GM08714 (cell line): Measurements from ENCODE around the gene YIPF1.
"Not testable (repeated sequence)": the region's sequence is repeated elsewhere in the genome, so short reads cannot be mapped to it uniquely, and the experiment has no call there.

Experiments
- H3K4me3 ChIP-seq: fragments of 200-500 bp; sonication (Bioruptor generic); 2 replicates; pipeline ENCODE4 v1.5.1; 2014; ENCODE audit warnings: mild to moderate bottlenecking, low read length, inconsistent platforms
- ZNF274 ChIP-seq: IDR thresholded peaks from 2 replicates; pipeline ENCODE4 v1.6.1; 2012; ENCODE audit warnings: mild to moderate bottlenecking, low read depth, low read length

Gene YIPF1

GRCh38 chr1:53835491-53835890, 54.1 kb downstream of the YIPF1 start:
- H3K4me3 ChIP-seq: no peak overlapping the region
- TF ChIP-seq ZNF274: no peak

- no peak overlapping the region for H3K4me3 ChIP-seq
- no peak for TF ChIP-seq ZNF274
These were observed 54.8 kb downstream of the YIPF1 start for GRCh38 chr1:53834776-53835175.

GRCh38 chr1:53833393-53833792, 56.2 kb downstream of the YIPF1 start:
- no peak for TF ChIP-seq ZNF274
- no peak overlapping the region for H3K4me3 ChIP-seq

GRCh38 chr1:53826367-53826766, 63.2 kb downstream of the YIPF1 start:
- no peak overlapping the region for H3K4me3 ChIP-seq
- TF ChIP-seq ZNF274: no peak

GRCh38 chr1:53825306-53825705, 64.3 kb downstream of the YIPF1 start:
- H3K4me3 ChIP-seq: no peak overlapping the region
- no peak for TF ChIP-seq ZNF274

GRCh38 chr1:53822931-53823330, 66.7 kb downstream of the YIPF1 start:
- TF ChIP-seq ZNF274: no peak
- H3K4me3 ChIP-seq: no peak overlapping the region

- TF ChIP-seq ZNF274: no peak
- H3K4me3 ChIP-seq: no peak overlapping the region
These were observed 68.2 kb downstream of the YIPF1 start for GRCh38 chr1:53821380-53821779.

GRCh38 chr1:53819387-53819786, 70.2 kb downstream of the YIPF1 start:
- H3K4me3 ChIP-seq: no peak overlapping the region
- TF ChIP-seq ZNF274: no peak

- H3K4me3 ChIP-seq: not testable (repeated sequence)
These were observed 73.0 kb downstream of the YIPF1 start for GRCh38 chr1:53816584-53816983.

GRCh38 chr1:53815484-53815883, 74.1 kb downstream of the YIPF1 start:
- H3K4me3 ChIP-seq: not testable (repeated sequence)

GRCh38 chr1:53811414-53811851, 78.2 kb downstream of the YIPF1 start:
- no peak for TF ChIP-seq ZNF274
- no peak overlapping the region for H3K4me3 ChIP-seq

GRCh38 chr1:53810497-53810896, 79.1 kb downstream of the YIPF1 start:
- H3K4me3 ChIP-seq: no peak overlapping the region
- TF ChIP-seq ZNF274: no peak

- no peak overlapping the region for H3K4me3 ChIP-seq
- TF ChIP-seq ZNF274: no peak
These were observed 79.6 kb downstream of the YIPF1 start for GRCh38 chr1:53810007-53810406.

- no peak overlapping the region for H3K4me3 ChIP-seq
- TF ChIP-seq ZNF274: no peak
These were observed 81.7 kb downstream of the YIPF1 start for GRCh38 chr1:53807916-53808315.

- no peak overlapping the region for H3K4me3 ChIP-seq
- TF ChIP-seq ZNF274: no peak
These were observed 84.6 kb downstream of the YIPF1 start for GRCh38 chr1:53804791-53805505.

- no peak for TF ChIP-seq ZNF274
- H3K4me3 ChIP-seq: no peak overlapping the region
These were observed 85.4 kb downstream of the YIPF1 start for GRCh38 chr1:53804181-53804580.
